Calu3 (cell line): ENCODE data around the gene FOXO3. TPM values are rescaled to one million over a fixed set of nuclear protein-coding genes. Genes with fewer than 3 reads are reported as not detected.

ENCODE experiments used
- BruUV-seq: library from RNA; stranded (reverse); fragments of 400-500 nt; replicated peaks from 2 replicates; lab custom pipeline; 2021; lab: Mats Ljungman, UMichigan
- CTCF ChIA-PET: fragments of 300-600 bp; sonication (Branson Sonifier 250); formaldehyde crosslinking; loops from one replicate; lab custom pipeline; 2022; ENCODE audit warnings: antibody characterized with exemption; lab: Charles Lee
- DNase-seq: peaks from one replicate; pipeline ENCODE4 v3.0.0; 2022
- H3K27ac Mint-ChIP-seq: one replicate; pipeline ENCODE4 v1.8.0; 2022; ENCODE audit warnings: mixed read lengths; ENCODE audit not compliant: unreplicated experiment
- H3K27me3 Mint-ChIP-seq: one replicate; pipeline ENCODE4 v1.8.0; 2022; ENCODE audit warnings: mixed read lengths; ENCODE audit not compliant: unreplicated experiment
- H3K36me3 Mint-ChIP-seq: one replicate; pipeline ENCODE4 v1.8.0; 2022; ENCODE audit warnings: mild to moderate bottlenecking, moderate library complexity, mixed read lengths; ENCODE audit not compliant: insufficient read depth, unreplicated experiment
- H3K4me1 Mint-ChIP-seq: one replicate; pipeline ENCODE4 v1.8.0; 2022; ENCODE audit warnings: mild to moderate bottlenecking, low read depth, mixed read lengths; ENCODE audit not compliant: unreplicated experiment
- H3K4me3 Mint-ChIP-seq: one replicate; pipeline ENCODE4 v1.8.0; 2022; ENCODE audit warnings: mild to moderate bottlenecking, low read depth, moderate library complexity, mixed read lengths; ENCODE audit not compliant: unreplicated experiment
- H3K9me3 Mint-ChIP-seq: one replicate; pipeline ENCODE4 v1.8.0; 2022; ENCODE audit warnings: low read depth, mixed read lengths; ENCODE audit not compliant: unreplicated experiment
- CTCF ChIP-seq: fragments of 200-600 bp; IDR thresholded peaks from one replicate; pipeline ENCODE4 v1.8.0; 2022; ENCODE audit warnings: antibody characterized with exemption; ENCODE audit not compliant: unreplicated experiment
- intact Hi-C: fragments of 100-400 bp; cut with micrococcal nuclease; formaldehyde crosslinking; loops from one replicate; pipeline ENCODE4 v1.10.0; 2022; ENCODE audit not compliant: unreplicated experiment
- total RNA-seq: library from RNA; stranded (reverse); gene quantifications from 2 replicates; pipeline ENCODE4 v1.2.3, GENCODE V29; 2022

Gene FOXO3
- total RNA-seq, 1 experiment from 2014 or later, result 45.5 TPM

DNA sequence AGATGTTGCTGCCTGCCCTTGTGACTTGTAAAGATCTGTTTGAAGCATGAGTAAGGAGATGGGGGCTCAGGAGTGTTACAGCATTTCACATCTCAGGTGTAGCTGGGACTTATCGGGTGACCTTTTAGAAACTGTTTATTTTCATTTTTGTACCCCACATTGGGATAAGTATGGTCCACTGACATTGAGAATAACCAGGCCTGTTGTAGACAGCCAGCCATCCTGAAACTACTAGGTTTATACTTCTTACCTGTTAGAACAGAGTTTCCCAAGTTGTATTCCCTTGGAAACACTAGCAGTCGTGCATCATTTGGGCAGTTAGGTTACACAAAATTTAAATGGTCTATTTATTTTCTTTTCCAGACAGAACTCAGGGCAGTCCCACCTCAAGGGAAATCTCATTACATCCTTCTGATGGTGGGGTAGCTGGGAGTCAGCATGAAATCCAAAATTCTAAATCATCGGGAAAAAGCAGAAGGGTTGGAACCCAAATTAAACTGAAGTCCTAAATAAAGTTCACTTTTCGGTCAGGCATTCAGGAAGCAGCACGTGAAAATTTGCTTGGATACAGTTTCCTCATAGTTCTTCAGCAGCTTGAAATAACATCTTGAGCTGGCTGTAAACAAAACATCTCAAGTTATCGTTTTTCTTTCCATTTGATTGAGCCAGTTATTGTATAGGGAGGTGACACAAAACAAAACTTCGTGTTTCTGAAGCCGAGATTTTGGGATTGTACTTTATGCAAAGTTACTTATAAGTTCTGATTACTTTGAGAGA lies 30.5 kb downstream of the FOXO3 start:
- Mint-ChIP-seq H3K27ac (peak overlapping the region; percentile 55), H3K9me3 (no peaks in the 10 kb centered on the region), H3K4me3 (peak overlapping the region; percentile 10), H3K27me3 (no peaks in the 10 kb centered on the region), H3K4me1 (peaks cover 98% of the 10 kb centered on the region), H3K36me3 (peaks cover 14% of the 10 kb centered on the region)
- CTCF ChIA-PET, result no interaction called here
- no peak for TF ChIP-seq CTCF
- no TSS peak for BruUV-seq
- intact Hi-C loops, result no loop called here
- DNase-seq, result no peak

DNA sequence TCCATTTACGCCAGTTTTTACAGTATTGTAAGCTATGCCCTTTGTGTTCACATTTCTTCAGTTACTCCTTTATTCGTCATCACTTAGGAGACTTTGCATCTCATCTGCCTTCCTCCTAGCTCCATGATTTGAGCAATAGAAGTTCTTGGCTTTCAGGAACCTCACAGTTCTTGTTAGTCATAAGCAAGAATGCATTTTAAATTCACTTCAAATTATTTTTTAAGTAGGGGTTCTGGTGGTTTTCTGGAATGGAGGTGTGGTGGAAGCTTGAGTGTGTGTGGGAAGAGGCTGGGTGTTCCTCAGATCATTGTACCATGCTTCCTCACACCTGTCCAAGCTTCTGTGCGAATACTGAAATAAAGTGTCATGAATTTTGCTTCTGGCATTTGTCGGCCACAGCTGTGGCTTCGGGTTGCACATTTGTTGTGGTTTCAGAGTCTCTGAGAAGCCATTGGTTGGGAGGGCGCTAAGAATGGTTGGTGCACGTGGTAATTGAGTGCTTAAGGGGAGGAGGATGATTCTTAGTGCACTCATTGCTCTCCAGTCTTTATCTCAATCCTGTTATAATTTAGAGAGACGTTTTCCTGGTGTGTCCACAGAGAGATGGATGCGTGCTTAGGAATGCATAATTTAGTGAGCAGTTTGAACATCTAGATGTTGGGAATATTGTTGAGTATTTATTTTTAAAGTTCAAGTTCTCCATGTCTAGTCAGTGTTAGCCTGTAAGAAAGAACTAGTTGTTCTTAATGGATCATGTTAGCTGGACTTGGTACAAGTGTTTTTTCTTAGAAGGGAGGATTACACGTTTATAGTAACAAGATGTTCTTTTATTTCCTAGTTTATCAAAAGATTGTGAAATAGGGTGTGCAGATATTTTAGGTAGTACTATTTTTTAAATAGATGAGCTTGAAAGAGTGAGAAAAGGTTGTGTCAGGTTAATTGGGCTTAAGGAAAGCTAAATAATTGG lies 31.9 kb downstream of the FOXO3 start:
- Mint-ChIP-seq H3K9me3 (no peaks in the 10 kb centered on the region), H3K4me1 (peaks cover 92% of the 10 kb centered on the region), H3K27me3 (no peaks in the 10 kb centered on the region), H3K27ac (peak overlapping the region; percentile 33), H3K4me3 (no peak overlapping the region), H3K36me3 (peaks cover 14% of the 10 kb centered on the region)
- intact Hi-C loops, result no loop called here
- TF ChIP-seq CTCF, result no peak
- no peak for DNase-seq
- CTCF ChIA-PET, result interaction anchor here (0.6 to 0.9 kb wide), 5 partner anchors 30 to 612 kb away, joined by 3 to 6 read pairs (median 4); no protein-coding TSS in a partner anchor
- no TSS peak for BruUV-seq

DNA sequence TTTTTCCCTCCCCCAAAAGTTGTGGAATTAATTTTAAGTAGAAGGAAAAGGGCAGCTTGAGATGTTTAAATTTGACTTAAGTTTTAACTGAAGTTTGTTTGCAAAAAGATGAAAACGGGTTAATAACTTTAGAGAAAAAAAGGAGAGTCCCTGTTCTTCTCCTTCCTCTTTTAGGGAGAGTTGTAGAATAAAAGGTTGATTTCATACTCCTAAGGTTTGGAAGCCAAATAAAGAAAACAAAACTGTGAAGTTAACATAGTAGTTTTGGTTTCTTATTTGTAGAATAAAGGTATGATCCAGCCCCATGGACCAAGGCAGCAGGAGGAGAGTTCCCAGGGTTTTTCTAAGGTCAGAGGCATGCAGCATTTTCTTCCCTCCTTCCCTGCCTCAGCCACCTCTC lies 33.4 kb downstream of the FOXO3 start:
- Mint-ChIP-seq H3K36me3 (peaks cover 13% of the 10 kb centered on the region), H3K4me1 (peaks cover 92% of the 10 kb centered on the region), H3K4me3 (no peak overlapping the region), H3K27me3 (no peaks in the 10 kb centered on the region), H3K9me3 (no peaks in the 10 kb centered on the region), H3K27ac (no peak overlapping the region)
- no peak for TF ChIP-seq CTCF
- BruUV-seq, result no TSS peak
- no peak for DNase-seq
- CTCF ChIA-PET, result no interaction called here
- intact Hi-C loops, result no loop called here

GRCh38 chr6:108594640-108595039 lies 33.9 kb downstream of the FOXO3 start:
- DNase-seq, result no peak
- Mint-ChIP-seq H3K36me3 (peaks cover 12% of the 10 kb centered on the region), H3K4me1 (peaks cover 92% of the 10 kb centered on the region), H3K4me3 (no peak overlapping the region), H3K9me3 (no peaks in the 10 kb centered on the region), H3K27me3 (no peaks in the 10 kb centered on the region), H3K27ac (no peak overlapping the region)
- intact Hi-C loops, result no loop called here
- CTCF ChIA-PET, result no interaction called here
- no peak for TF ChIP-seq CTCF
- no TSS peak for BruUV-seq
